Muscle of back (tissue), 13 donors: ENCODE data around the gene RPL27. TPM values are rescaled to one million over a fixed set of nuclear protein-coding genes. Genes with fewer than 3 reads are reported as not detected.
A peak's percentile ranks its signal among the peaks of the same experiment; 100 is the strongest.
"Not testable (repeated sequence)": the region's sequence is repeated elsewhere in the genome, so short reads cannot be mapped to it uniquely, and the experiment has no call there.

Experiments
- DNase-seq, 3 donors: peaks; one replicate each; pipeline versions ENCODE4 v3.0.0 to v3.0.0-alpha.2; 2013
- long read RNA-seq, 9 donors: transcript quantifications; one replicate each; lab custom pipeline, GENCODE V29; 2026
- polyA plus RNA-seq, 10 donors: library from polyadenylated mRNA; unstranded; fragments of 120-200 nt; gene quantifications; one replicate each; pipeline ENCODE4 v1.2.1, GENCODE V29; 2013; ENCODE audit not compliant: insufficient read length in 10 of 10

The RPL27 gene
- polyA plus RNA-seq, result 1,000 to 10,000 TPM; 2,057 to 2,736 (median 2,428) TPM
- long read RNA-seq, donor 1, transcript RPL27-204 (4 exons, 318 nt), result minor isoform, 16 of 2,855 reads
- long read RNA-seq, donor 1, transcript RPL27-206 (4 exons, 730 nt), result minor isoform, 1,144 of 2,855 reads
- long read RNA-seq, donor 1, transcript RPL27-208 (3 exons, 1,872 nt), result minor isoform, 169 of 2,855 reads
- long read RNA-seq, donor 1, transcript RPL27-201 (5 exons, 505 nt), result major isoform, 1,306 of 2,855 reads
- long read RNA-seq, donor 1, partial matches to known transcripts, result 202 of 2,855 reads
- long read RNA-seq, donor 1, other reads (novel, unspliced or antisense), result 13 of 2,855 reads
- long read RNA-seq, donor 2, transcript RPL27-204 (4 exons, 318 nt), result minor isoform, 20 of 2,618 reads
- long read RNA-seq, donor 2, transcript RPL27-206 (4 exons, 730 nt), result minor isoform, 1,045 of 2,618 reads
- long read RNA-seq, donor 2, transcript RPL27-208 (3 exons, 1,872 nt), result minor isoform, 131 of 2,618 reads
- long read RNA-seq, donor 2, transcript RPL27-201 (5 exons, 505 nt), result major isoform, 1,222 of 2,618 reads
- long read RNA-seq, donor 2, partial matches to known transcripts, result 192 of 2,618 reads
- long read RNA-seq, donor 2, other reads (novel, unspliced or antisense), result 6 of 2,618 reads
- long read RNA-seq, donor 3, partial matches to known transcripts, result 0 of 1 reads
- long read RNA-seq, donor 3, other reads (novel, unspliced or antisense), result 0 of 1 reads
- long read RNA-seq, donor 4, transcript RPL27-208 (3 exons, 1,872 nt), result minor isoform, 95 of 1,516 reads
- long read RNA-seq, donor 4, transcript RPL27-204 (4 exons, 318 nt), result minor isoform, 10 of 1,516 reads
- long read RNA-seq, donor 4, transcript RPL27-201 (5 exons, 505 nt), result major isoform, 728 of 1,516 reads
- long read RNA-seq, donor 4, transcript RPL27-206 (4 exons, 730 nt), result minor isoform, 570 of 1,516 reads
- long read RNA-seq, donor 4, partial matches to known transcripts, result 111 of 1,516 reads
- long read RNA-seq, donor 4, other reads (novel, unspliced or antisense), result 0 of 1,516 reads
- long read RNA-seq, donor 5, transcript RPL27-206 (4 exons, 730 nt), result minor isoform, 1,348 of 3,592 reads
- long read RNA-seq, donor 5, transcript RPL27-201 (5 exons, 505 nt), result major isoform, 1,730 of 3,592 reads
- long read RNA-seq, donor 5, transcript RPL27-204 (4 exons, 318 nt), result minor isoform, 23 of 3,592 reads
- long read RNA-seq, donor 5, transcript RPL27-208 (3 exons, 1,872 nt), result minor isoform, 150 of 3,592 reads
- long read RNA-seq, donor 5, partial matches to known transcripts, result 332 of 3,592 reads
- long read RNA-seq, donor 5, other reads (novel, unspliced or antisense), result 6 of 3,592 reads
- long read RNA-seq, donor 6, transcript RPL27-206 (4 exons, 730 nt), result minor isoform, 1,065 of 2,527 reads
- long read RNA-seq, donor 6, transcript RPL27-208 (3 exons, 1,872 nt), result minor isoform, 140 of 2,527 reads
- long read RNA-seq, donor 6, transcript RPL27-201 (5 exons, 505 nt), result major isoform, 1,144 of 2,527 reads
- long read RNA-seq, donor 6, transcript RPL27-204 (4 exons, 318 nt), result minor isoform, 14 of 2,527 reads
- long read RNA-seq, donor 6, partial matches to known transcripts, result 141 of 2,527 reads
- long read RNA-seq, donor 6, other reads (novel, unspliced or antisense), result 23 of 2,527 reads
- long read RNA-seq, donor 7, transcript RPL27-208 (3 exons, 1,872 nt), result minor isoform, 91 of 1,384 reads
- long read RNA-seq, donor 7, transcript RPL27-201 (5 exons, 505 nt), result major isoform, 684 of 1,384 reads
- long read RNA-seq, donor 7, transcript RPL27-204 (4 exons, 318 nt), result minor isoform, 10 of 1,384 reads
- long read RNA-seq, donor 7, transcript RPL27-206 (4 exons, 730 nt), result minor isoform, 496 of 1,384 reads
- long read RNA-seq, donor 7, partial matches to known transcripts, result 101 of 1,384 reads
- long read RNA-seq, donor 7, other reads (novel, unspliced or antisense), result 0 of 1,384 reads
- long read RNA-seq, donor 8, transcript RPL27-208 (3 exons, 1,872 nt), result minor isoform, 118 of 1,991 reads
- long read RNA-seq, donor 8, transcript RPL27-201 (5 exons, 505 nt), result major isoform, 900 of 1,991 reads
- long read RNA-seq, donor 8, transcript RPL27-204 (4 exons, 318 nt), result minor isoform, 14 of 1,991 reads
- long read RNA-seq, donor 8, transcript RPL27-206 (4 exons, 730 nt), result minor isoform, 793 of 1,991 reads
- long read RNA-seq, donor 8, partial matches to known transcripts, result 155 of 1,991 reads
- long read RNA-seq, donor 8, other reads (novel, unspliced or antisense), result 7 of 1,991 reads
- long read RNA-seq, donor 9, transcript RPL27-206 (4 exons, 730 nt), result minor isoform, 123 of 278 reads
- long read RNA-seq, donor 9, transcript RPL27-201 (5 exons, 505 nt), result major isoform, 124 of 278 reads
- long read RNA-seq, donor 9, transcript RPL27-208 (3 exons, 1,872 nt), result minor isoform, 16 of 278 reads
- long read RNA-seq, donor 9, partial matches to known transcripts, result 13 of 278 reads
- long read RNA-seq, donor 9, other reads (novel, unspliced or antisense), result 0 of 278 reads

GRCh38 chr17:42997984-42998938 is at the start of gene RPL27:
Gene RPL27 (plus strand): TSS chr17:42998419. CDS start chr17:42998751, 332 bp downstream.
- DNase-seq, result peak; percentile 100

- DNase-seq, result no peak
These were observed 48.0 kb upstream of the RPL27 start for GRCh38 chr17:42950044-42950783.

- no peak for DNase-seq
These were observed 44.5 kb upstream of the RPL27 start for GRCh38 chr17:42953669-42954068.

- peak; percentile 93 to 98 (median 96) for DNase-seq
These were observed 33.9 kb upstream of the RPL27 start, which contains the start of gene AARSD1 for GRCh38 chr17:42964161-42964932. Gene AARSD1 (minus strand): TSS chr17:42964454. CDS start chr17:42964440, 14 bp downstream.

GRCh38 chr17:42967925-42968324 is 30.3 kb upstream of the RPL27 start:
- DNase-seq, result no peak

- DNase-seq, result no peak
These were observed 29.1 kb upstream of the RPL27 start for GRCh38 chr17:42969001-42969581.

- DNase-seq, result no peak
These were observed 26.6 kb upstream of the RPL27 start for GRCh38 chr17:42971589-42971988.

GRCh38 chr17:42973323-42973722 is 24.9 kb upstream of the RPL27 start:
- DNase-seq, result not testable (repeated sequence)

- DNase-seq, result no peak
These were observed 23.0 kb upstream of the RPL27 start for GRCh38 chr17:42975265-42975664.

GRCh38 chr17:42975701-42976100 is 22.5 kb upstream of the RPL27 start:
- DNase-seq, result not testable (repeated sequence)

- peak; percentile 58 to 77 (median 73) for DNase-seq
These were observed 18.5 kb upstream of the RPL27 start, which contains the start of gene PTGES3L for GRCh38 chr17:42979511-42980273. Gene PTGES3L (minus strand): TSS chr17:42980080. CDS start chr17:42980053, 27 bp downstream.

- peak; percentile 79 to 93 (median 92) for DNase-seq
These were observed 17.9 kb upstream of the RPL27 start, which contains the start of gene RUNDC1 for GRCh38 chr17:42980274-42980765. Gene RUNDC1 (plus strand): TSS chr17:42980565. CDS start chr17:42980577, 12 bp downstream.

- DNase-seq, result peak in 2 of 3 donors; percentile 23 to 59
These were observed 17.3 kb upstream of the RPL27 start for GRCh38 chr17:42980766-42981397.

GRCh38 chr17:42982266-42982665 is 16.0 kb upstream of the RPL27 start:
- DNase-seq, result no peak
